Parathyroid adenoma (tissue), 2 donors: ENCODE measurements around the gene DLG5.

Experiments used
- H2AFZ ChIP-seq: fragments of 300-600 bp; sonication (generic); one replicate; pipeline ENCODE4 v1.7.0; 2017; ENCODE audit warnings: antibody characterized with exemption, mild to moderate bottlenecking
- H3K27ac ChIP-seq: fragments of 300-600 bp; sonication (generic); one replicate; pipeline ENCODE4 v1.7.0; 2017
- H3K27me3 ChIP-seq: fragments of 300-600 bp; sonication (generic); one replicate; pipeline ENCODE4 v1.7.0; 2017; ENCODE audit warnings: low read length; ENCODE audit not compliant: control insufficient read depth, insufficient read depth
- H3K36me3 ChIP-seq: fragments of 300-600 bp; sonication (generic); one replicate; pipeline ENCODE4 v1.7.0; 2017; ENCODE audit warnings: low read length; ENCODE audit not compliant: control insufficient read depth, insufficient read depth
- H3K4me1 ChIP-seq: fragments of 300-600 bp; sonication (generic); one replicate; pipeline ENCODE4 v1.7.0; 2017; ENCODE audit warnings: control low read depth
- H3K4me2 ChIP-seq: fragments of 300-600 bp; sonication (generic); one replicate; pipeline ENCODE4 v1.7.0; 2017; ENCODE audit warnings: low read length
- H3K4me3 ChIP-seq: fragments of 300-600 bp; sonication (generic); one replicate; pipeline ENCODE4 v1.7.0; 2017; ENCODE audit warnings: low read depth, low read length
- H3K79me2 ChIP-seq: fragments of 300-600 bp; sonication (generic); one replicate; pipeline ENCODE4 v1.7.0; 2017; ENCODE audit warnings: control low read depth
- H3K9ac ChIP-seq: fragments of 300-600 bp; sonication (generic); one replicate; pipeline ENCODE4 v1.7.0; 2017; ENCODE audit warnings: mild to moderate bottlenecking
- H3K9me3 ChIP-seq: fragments of 300-600 bp; sonication (generic); one replicate; pipeline ENCODE4 v1.7.0; 2017; ENCODE audit warnings: low read length; ENCODE audit not compliant: control insufficient read depth
- TF ChIP-seq, protein P1 (sequence below): fragments of 300-600 bp; sonication (generic); IDR thresholded peaks from one replicate; pipeline ENCODE4 v1.7.0; 2017; ENCODE audit warnings: antibody characterized with exemption, mild to moderate bottlenecking
- donor health status: primary hyperparathyroidism.

Gene DLG5

DNA sequence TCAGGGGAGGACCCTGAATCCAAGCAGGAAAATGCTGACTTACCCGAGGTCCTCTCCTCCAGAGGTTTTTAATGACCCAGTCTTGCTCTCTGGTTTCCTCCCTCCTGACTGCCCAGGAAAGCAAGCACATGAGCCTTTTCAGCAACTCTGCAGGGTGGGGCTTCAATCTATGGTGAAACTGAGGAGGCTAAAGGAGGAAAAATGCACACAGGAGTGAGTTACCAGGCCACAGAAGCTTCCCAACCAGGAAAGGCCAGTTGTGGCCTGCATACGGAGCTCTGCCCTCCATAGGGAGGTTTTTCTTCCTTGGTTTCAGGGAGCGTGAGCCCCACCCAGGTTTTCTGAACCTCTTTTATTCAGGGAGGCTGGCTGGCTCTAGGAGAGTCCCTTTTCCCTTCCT, 14.1 kb upstream of the DLG5 start:
- Histone ChIP-seq H3K36me3 (no peaks in the 10 kb centered on the region), H3K27ac (no peak overlapping the region), H3K9ac (no peak overlapping the region), H3K4me3 (no peak overlapping the region), H2AFZ (peak overlapping the region; percentile 13), H3K27me3 (no peaks in the 10 kb centered on the region), H3K9me3 (no peaks in the 10 kb centered on the region), H3K79me2 (no peaks in the 10 kb centered on the region), H3K4me2 (no peak overlapping the region), H3K4me1 (peaks cover 11% of the 10 kb centered on the region)
- TF ChIP-seq, protein P1, sequence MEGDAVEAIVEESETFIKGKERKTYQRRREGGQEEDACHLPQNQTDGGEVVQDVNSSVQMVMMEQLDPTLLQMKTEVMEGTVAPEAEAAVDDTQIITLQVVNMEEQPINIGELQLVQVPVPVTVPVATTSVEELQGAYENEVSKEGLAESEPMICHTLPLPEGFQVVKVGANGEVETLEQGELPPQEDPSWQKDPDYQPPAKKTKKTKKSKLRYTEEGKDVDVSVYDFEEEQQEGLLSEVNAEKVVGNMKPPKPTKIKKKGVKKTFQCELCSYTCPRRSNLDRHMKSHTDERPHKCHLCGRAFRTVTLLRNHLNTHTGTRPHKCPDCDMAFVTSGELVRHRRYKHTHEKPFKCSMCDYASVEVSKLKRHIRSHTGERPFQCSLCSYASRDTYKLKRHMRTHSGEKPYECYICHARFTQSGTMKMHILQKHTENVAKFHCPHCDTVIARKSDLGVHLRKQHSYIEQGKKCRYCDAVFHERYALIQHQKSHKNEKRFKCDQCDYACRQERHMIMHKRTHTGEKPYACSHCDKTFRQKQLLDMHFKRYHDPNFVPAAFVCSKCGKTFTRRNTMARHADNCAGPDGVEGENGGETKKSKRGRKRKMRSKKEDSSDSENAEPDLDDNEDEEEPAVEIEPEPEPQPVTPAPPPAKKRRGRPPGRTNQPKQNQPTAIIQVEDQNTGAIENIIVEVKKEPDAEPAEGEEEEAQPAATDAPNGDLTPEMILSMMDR: no peak

DNA sequence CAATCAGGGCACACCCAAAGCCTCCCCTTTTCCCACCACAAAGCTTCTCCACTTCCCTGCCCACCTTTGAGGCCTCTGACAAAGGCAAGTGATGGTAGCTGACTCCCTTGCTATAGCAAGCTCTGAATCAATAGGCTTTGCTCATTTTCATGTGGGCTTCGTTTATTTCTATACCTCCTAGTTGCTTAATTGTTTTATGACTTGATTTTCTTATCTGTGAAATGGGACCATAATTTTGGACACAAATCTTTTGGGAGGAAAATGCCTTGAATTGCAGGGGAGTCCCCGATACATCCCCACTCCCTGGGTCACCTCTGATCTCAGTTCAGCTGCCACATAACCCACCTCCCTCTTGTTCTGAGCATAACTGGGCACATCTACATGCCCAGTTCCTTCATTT, 13.7 kb upstream of the DLG5 start:
- no peak overlapping the region for H3K27ac ChIP-seq
- no peaks in the 10 kb centered on the region for H3K79me2 ChIP-seq
- peaks cover 11% of the 10 kb centered on the region for H3K4me1 ChIP-seq
- TF ChIP-seq, protein P1: no peak
- H3K4me2 ChIP-seq: no peak overlapping the region
- H2AFZ ChIP-seq: peak overlapping the region; percentile 13
- H3K36me3 ChIP-seq: no peaks in the 10 kb centered on the region
- no peaks in the 10 kb centered on the region for H3K9me3 ChIP-seq
- H3K9ac ChIP-seq: no peak overlapping the region
- no peak overlapping the region for H3K4me3 ChIP-seq
- H3K27me3 ChIP-seq: no peaks in the 10 kb centered on the region

DNA sequence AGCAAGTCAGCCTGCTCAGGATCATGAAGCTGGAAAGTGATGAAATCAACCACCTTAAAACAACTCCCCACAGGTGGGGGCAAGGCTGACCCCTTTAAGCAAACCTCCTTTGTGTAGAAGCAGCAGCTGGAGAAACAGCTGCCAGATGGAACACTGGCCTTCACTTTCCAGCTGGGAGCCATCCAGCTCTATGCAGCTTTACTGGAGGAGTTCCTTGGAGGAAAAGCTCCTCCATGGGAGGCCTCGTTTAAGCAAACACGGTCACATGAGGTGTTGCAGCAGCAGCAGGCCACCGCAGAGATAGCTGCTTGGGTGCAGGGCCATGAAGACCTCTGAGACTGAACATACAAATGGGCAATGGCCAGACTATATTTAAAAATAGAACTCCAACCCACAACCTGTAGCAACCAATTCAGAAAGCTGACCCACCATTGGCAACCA, 13.0 kb upstream of the DLG5 start:
- Histone ChIP-seq H3K4me3 (no peak overlapping the region), H3K4me2 (no peak overlapping the region), H3K36me3 (no peaks in the 10 kb centered on the region), H3K9ac (no peak overlapping the region), H2AFZ (no peak overlapping the region), H3K9me3 (no peaks in the 10 kb centered on the region), H3K27ac (no peak overlapping the region), H3K79me2 (no peaks in the 10 kb centered on the region), H3K4me1 (peaks cover 11% of the 10 kb centered on the region), H3K27me3 (no peaks in the 10 kb centered on the region)
- TF ChIP-seq, protein P1: no peak

DNA sequence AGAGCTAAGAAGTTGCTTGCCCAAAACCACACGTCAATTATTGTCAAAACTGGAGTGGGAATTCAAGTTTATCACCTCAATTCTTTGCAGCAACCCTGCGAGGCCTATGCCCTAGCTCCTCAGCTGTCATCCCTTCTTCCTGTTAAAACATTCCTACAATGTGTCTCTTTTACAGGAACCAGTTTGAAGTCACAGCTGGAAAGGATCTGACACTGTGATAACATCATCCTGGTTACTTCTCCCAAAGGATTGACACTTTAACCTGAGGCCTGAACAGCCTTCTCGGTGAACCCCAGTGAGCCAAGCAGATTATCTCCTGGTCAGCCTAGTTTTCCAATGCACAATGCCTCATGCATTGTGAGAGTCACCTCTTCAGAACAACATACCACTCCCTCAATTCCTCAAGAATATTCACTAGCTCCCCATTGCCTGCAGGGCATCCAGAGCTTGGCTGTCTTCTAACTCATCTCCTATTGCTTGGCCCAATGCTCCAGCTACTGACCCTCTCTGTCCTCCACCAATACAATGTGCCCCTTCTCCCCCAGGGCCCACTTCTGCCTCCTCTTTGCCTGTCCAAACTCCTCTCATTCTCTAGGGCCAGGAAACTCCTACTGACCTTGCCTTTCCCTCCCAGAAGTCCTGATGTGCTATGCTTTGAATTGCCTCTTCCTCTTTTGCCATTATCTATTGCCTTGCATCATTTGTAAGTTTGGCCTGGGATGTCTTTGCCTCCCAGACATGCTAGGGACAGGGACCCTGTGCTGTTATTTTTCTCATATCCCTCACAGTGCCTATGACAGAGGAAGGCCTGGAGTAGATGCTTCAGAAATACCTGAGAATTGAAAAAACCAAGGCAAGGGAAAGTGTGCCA, 10.4 kb upstream of the DLG5 start:
- Histone ChIP-seq H3K79me2 (no peaks in the 10 kb centered on the region), H3K4me2 (no peak overlapping the region), H3K9ac (no peak overlapping the region), H3K36me3 (no peaks in the 10 kb centered on the region), H3K9me3 (no peaks in the 10 kb centered on the region), H3K27me3 (no peaks in the 10 kb centered on the region), H3K4me3 (no peak overlapping the region), H3K27ac (no peak overlapping the region), H3K4me1 (no peaks in the 10 kb centered on the region), H2AFZ (peak overlapping the region; percentile 44)
- TF ChIP-seq, protein P1: no peak
